Hepatocyte (in vitro differentiated cells): ENCODE results near the gene SLC6A8.

Experiments used
- CTCF ChIP-seq: fragments of 200-600 bp; sonication (generic); IDR thresholded peaks from 2 replicates; pipeline ENCODE4 v1.5.1; 2016; ENCODE audit warnings: antibody characterized with exemption, mild to moderate bottlenecking; ENCODE audit not compliant: poor library complexity
- EZH2 ChIP-seq: fragments of 200-600 bp; sonication (generic); IDR thresholded peaks from 2 replicates; pipeline ENCODE4 v1.6.1; 2016; ENCODE audit warnings: antibody characterized with exemption, mild to moderate bottlenecking, borderline replicate concordance
- EZH2phosphoT487 ChIP-seq: fragments of 200-600 bp; sonication (generic); IDR thresholded peaks from one replicate; pipeline ENCODE4 v1.6.1; 2018; ENCODE audit warnings: antibody characterized with exemption, mild to moderate bottlenecking, low read depth, moderate library complexity; ENCODE audit not compliant: unreplicated experiment, severe bottlenecking

DNA sequence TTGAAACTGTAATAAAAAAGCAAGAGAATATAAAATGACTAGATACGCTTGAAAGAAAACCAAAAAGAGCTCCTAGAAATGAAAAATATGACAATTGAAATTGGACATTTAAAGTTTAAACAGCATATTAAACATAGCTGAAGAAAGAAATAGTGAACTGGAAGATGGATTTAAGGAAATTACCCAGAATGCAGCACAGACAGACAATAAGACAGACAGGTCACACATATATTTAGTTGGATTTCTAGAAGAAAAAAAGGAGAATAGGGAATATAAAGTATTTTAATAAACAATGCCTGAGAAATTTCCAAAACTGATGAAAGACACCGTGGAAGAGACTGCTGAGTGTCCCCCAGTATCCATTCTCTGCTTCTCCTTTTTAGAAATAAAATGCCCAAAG, 34.2 kb upstream of the SLC6A8 start:
- TF ChIP-seq CTCF, result no peak
- TF ChIP-seq EZH2, result no peak
- no peak for TF ChIP-seq EZH2phosphoT487
